Activated CD8-positive, alpha-beta memory T cell treated with anti-CD3 and anti-CD28 coated beads, Interleukin-2, amount 10 ng/mL, durations not matched to agents 7 days and 5 days (primary cell): ENCODE measurements around the gene KCNK18. TPM values are rescaled to one million over a fixed set of nuclear protein-coding genes. Genes with fewer than 3 reads are reported as not detected.
"Not testable (repeated sequence)": the region's sequence is repeated elsewhere in the genome, so short reads cannot be mapped to it uniquely, and the experiment has no call there.

Experiments
- ATAC-seq: fragments of 150-1000 bp; cut with Tn5 transposase; one replicate; pipeline ENCODE4 v1.10.0; 2021; ENCODE audit warnings: moderate library complexity
- CTCF ChIA-PET: fragments of 350-600 bp; sonication (Branson Sonifier 250); formaldehyde crosslinking; loops from one replicate; lab custom pipeline; 2021; ENCODE audit warnings: antibody characterized with exemption; lab: Charles Lee
- DNase-seq: peaks from one replicate; pipeline ENCODE4 v3.0.0-alpha.2; 2020
- H3K27ac Mint-ChIP-seq: one replicate; pipeline ENCODE4 v1.8.0; 2021; ENCODE audit warnings: mild to moderate bottlenecking, mixed read lengths
- H3K27me3 Mint-ChIP-seq: one replicate; pipeline ENCODE4 v1.8.0; 2021; ENCODE audit warnings: mixed read lengths
- H3K36me3 Mint-ChIP-seq: one replicate; pipeline ENCODE4 v1.8.0; 2021; ENCODE audit warnings: mild to moderate bottlenecking, mixed read lengths
- H3K4me1 Mint-ChIP-seq: one replicate; pipeline ENCODE4 v1.8.0; 2021; ENCODE audit warnings: mixed read lengths
- H3K4me3 Mint-ChIP-seq: one replicate; pipeline ENCODE4 v1.8.0; 2021; ENCODE audit warnings: mild to moderate bottlenecking, moderate library complexity, mixed read lengths
- H3K9me3 Mint-ChIP-seq: one replicate; pipeline ENCODE4 v1.8.0; 2022; ENCODE audit warnings: low read depth, mixed read lengths
- total RNA-seq, 2 experiments: library from RNA; stranded (reverse); gene quantifications; one replicate each; pipeline ENCODE4 v1.2.3, GENCODE V29; 2021

KCNK18 gene
- total RNA-seq, 2 experiments from 2014 or later: not detected

DNA sequence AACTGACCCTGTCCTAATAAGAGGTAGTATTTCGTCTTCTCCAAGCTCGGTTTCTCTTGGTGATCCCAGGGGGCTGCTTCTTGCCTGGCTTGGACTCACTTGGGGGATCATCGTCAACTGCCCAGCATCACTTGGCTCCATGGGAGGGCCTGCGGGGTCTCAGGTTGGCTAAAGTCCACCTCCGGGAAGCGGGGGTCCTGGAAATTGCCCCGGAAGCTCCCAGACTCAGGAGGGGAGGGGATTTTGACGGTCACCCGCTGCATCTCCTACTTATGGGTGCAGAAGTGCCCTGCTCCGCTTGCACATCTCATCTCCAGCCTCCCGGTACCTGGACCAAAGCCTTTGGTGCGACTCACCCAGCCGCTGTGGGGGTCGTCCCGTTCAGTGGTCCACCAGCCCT, 18.7 kb downstream of the KCNK18 start:
- Mint-ChIP-seq H3K4me3 (no peak overlapping the region), H3K4me1 (peaks cover 7% of the 10 kb centered on the region), H3K36me3 (no peaks in the 10 kb centered on the region), H3K27ac (no peak overlapping the region), H3K9me3 (peaks cover 2% of the 10 kb centered on the region), H3K27me3 (peaks cover 39% of the 10 kb centered on the region)
- ATAC-seq (no peak), DNase-seq (no peak)
- CTCF ChIA-PET: interaction anchor here (0.7 to 4.3 kb wide), 52 partner anchors 8 to 1244 kb away, joined by 3 to 126 read pairs (median 4); partner anchors contain the start of gene KCNK18

GRCh38 chr10:117216611-117217195, 19.4 kb downstream of the KCNK18 start:
- CTCF ChIA-PET: interaction anchor here (0.6 to 4.3 kb wide), 63 partner anchors 9 to 1243 kb away, joined by 3 to 126 read pairs (median 4); partner anchors contain the start of gene KCNK18
- Mint-ChIP-seq H3K4me3 (peak overlapping the region; percentile 66), H3K36me3 (no peaks in the 10 kb centered on the region), H3K27ac (no peak overlapping the region), H3K27me3 (peaks cover 34% of the 10 kb centered on the region), H3K4me1 (peaks cover 7% of the 10 kb centered on the region), H3K9me3 (peaks cover 2% of the 10 kb centered on the region)
- DNase-seq: peak; percentile 67
- ATAC-seq: peak; percentile 86

DNA sequence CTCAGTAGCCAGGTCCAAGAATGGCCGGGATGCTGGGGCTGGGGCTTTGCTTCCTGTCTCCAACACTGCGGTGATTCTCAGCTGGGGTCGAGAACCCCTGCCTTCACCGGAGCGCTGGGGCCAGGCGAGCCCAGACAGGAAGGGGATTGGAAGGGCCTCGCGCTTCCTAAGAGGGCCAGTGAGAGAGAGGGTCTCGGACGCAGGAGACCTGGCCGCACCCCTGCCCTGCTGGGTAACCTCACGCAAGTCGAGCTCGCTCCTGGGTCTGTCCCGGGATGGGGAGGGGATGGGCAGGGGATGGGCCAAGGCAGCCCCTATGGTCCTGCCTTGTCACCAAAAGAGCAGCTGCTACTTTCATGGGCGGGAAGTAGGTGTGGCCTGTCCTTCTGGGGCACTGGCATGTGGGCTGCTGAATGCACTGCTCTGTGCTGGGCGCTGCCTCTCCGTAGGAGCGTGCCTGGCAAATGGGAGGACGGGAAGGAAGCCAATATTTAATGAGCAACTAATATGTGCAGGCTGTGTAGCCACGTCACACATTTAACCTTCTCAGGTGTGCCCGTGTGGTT, 20.0 kb downstream of the KCNK18 start:
- no peaks in the 10 kb centered on the region for H3K9me3 Mint-ChIP-seq
- peaks cover 28% of the 10 kb centered on the region for H3K27me3 Mint-ChIP-seq
- peak overlapping the region; percentile 66 for H3K4me3 Mint-ChIP-seq
- CTCF ChIA-PET: interaction anchor here (0.6 to 4.3 kb wide), 59 partner anchors 9 to 1243 kb away, joined by 3 to 126 read pairs (median 4); partner anchors contain the start of gene KCNK18
- DNase-seq: peak; percentile 44
- peak; percentile 57 for ATAC-seq
- H3K27ac Mint-ChIP-seq: no peak overlapping the region
- no peaks in the 10 kb centered on the region for H3K36me3 Mint-ChIP-seq
- peaks cover 7% of the 10 kb centered on the region for H3K4me1 Mint-ChIP-seq

DNA sequence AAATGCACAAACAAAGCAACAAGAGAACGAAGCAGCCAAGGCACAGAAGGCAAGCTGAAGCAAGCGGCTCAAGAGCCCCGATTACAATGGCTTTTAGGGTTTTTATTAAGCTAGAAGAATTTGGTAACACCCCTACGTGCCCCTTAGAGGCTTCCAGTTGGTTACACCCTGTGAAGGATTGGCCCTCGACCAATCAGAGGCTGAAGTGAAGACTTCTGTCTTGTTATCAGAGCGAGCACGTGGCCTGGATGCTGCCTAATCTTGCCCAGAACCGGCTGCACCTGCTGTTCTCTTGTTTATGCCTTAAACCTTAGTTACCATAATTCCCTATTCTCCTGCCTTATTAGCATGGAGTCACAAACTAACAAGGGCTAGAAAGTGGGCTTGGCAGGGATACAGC, 21.4 kb downstream of the KCNK18 start:
- H3K4me1 Mint-ChIP-seq: peaks cover 7% of the 10 kb centered on the region
- H3K36me3 Mint-ChIP-seq: no peaks in the 10 kb centered on the region
- H3K4me3 Mint-ChIP-seq: no peak overlapping the region
- peaks cover 21% of the 10 kb centered on the region for H3K27me3 Mint-ChIP-seq
- no peak for ATAC-seq
- no peak for DNase-seq
- H3K9me3 Mint-ChIP-seq: no peaks in the 10 kb centered on the region
- CTCF ChIA-PET: interaction anchor here (1.6 to 4.3 kb wide), 2 partner anchors 9 to 100 kb away, joined by 4 to 126 read pairs; no protein-coding TSS in a partner anchor
- H3K27ac Mint-ChIP-seq: no peak overlapping the region

DNA sequence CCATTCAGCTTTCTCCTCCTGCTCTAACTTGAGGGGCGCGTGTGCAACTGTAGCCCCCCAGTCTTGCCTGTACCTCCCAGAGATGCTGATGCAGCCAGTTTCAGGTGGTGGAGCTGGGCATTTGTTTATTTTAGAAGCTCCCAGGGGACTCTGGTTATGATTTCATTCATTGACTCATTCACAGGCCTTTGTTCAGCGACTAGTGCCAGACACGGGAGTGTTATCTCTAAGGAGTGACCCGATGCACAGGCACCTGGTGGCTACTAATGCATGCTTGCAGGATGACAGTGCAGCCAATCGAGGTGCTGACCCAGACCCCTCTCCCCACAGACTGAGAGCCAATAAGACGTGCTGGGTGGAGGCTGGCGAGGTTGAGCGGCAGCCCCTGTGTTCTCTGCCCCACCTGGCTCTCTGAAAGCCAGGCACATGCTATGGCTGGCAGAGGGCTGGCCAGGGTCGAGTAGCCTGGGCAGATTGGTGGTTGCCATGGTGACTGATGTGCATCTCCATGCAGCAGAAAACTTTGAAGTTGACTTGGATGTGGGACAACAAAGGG, 23.9 kb downstream of the KCNK18 start:
- Mint-ChIP-seq H3K9me3 (no peaks in the 10 kb centered on the region), H3K27me3 (peaks cover 9% of the 10 kb centered on the region), H3K36me3 (no peaks in the 10 kb centered on the region), H3K27ac (no peak overlapping the region), H3K4me1 (peaks cover 6% of the 10 kb centered on the region), H3K4me3 (no peak overlapping the region)
- no peak for ATAC-seq
- CTCF ChIA-PET: interaction anchor here (1.5 kb wide), 1 partner anchor 99 kb away, joined by 6 read pairs; no protein-coding TSS in a partner anchor
- DNase-seq: no peak

DNA sequence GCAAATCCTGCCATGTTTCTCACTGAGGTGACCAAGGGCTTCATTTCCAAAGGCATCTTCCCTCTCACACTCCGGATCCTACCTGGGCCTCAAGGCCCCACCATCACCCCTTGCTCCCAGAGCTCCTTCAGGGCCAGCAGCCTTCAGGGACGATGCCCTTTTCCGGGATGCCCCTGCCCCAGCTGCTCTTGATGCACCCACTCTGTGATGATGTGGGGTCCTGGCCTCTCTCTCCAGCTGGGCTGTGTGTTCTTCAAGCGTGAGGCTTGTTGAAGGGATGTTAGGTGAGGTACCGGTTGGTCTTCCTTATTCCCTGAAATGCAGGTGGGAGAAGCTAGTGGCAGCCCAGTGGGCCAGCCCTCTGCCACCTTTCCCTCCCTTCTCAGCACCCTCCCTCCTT, 25.3 kb downstream of the KCNK18 start:
- ATAC-seq: no peak
- H3K4me3 Mint-ChIP-seq: no peak overlapping the region
- peaks cover 2% of the 10 kb centered on the region for H3K4me1 Mint-ChIP-seq
- CTCF ChIA-PET: no interaction called here
- peaks cover 10% of the 10 kb centered on the region for H3K27me3 Mint-ChIP-seq
- no peaks in the 10 kb centered on the region for H3K9me3 Mint-ChIP-seq
- DNase-seq: no peak
- no peak overlapping the region for H3K27ac Mint-ChIP-seq
- no peaks in the 10 kb centered on the region for H3K36me3 Mint-ChIP-seq

DNA sequence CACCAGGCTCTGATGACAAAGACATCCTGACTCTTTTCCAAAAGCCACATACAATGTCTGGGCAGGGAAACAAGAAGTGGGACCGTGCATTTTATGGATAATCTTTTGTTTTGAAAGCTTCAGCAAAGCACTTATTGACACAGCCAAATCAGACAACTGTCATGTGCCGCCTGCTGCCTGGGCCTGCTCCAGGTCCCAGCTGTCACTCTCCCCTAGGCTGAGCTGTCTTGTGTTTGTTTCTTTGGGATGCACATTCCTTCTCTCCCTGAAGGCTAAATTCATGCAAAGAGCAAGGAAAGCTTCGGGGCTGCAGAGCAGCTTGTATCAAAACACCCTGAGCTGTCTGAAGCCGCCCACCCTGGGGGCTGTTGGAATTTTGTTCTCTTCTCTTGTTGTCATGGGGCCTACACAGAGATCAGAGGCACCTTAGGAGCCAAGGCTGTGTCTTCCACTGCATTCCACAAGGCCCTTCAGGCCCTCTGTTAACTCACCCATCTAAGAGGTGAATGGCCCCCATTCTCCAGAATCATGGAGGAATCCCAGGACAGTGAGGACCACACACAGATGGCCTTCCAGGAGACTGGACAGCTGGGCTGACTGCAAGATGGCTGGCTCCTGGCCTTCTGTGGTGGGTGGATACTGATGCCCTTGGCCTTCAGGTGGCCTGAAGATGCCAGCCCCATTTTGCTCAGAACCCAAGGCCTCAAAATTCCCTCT, 25.8 kb downstream of the KCNK18 start:
- peaks cover 10% of the 10 kb centered on the region for H3K27me3 Mint-ChIP-seq
- H3K9me3 Mint-ChIP-seq: no peaks in the 10 kb centered on the region
- H3K4me1 Mint-ChIP-seq: no peaks in the 10 kb centered on the region
- ATAC-seq (no peak), DNase-seq (no peak)
- no peaks in the 10 kb centered on the region for H3K36me3 Mint-ChIP-seq
- CTCF ChIA-PET: no interaction called here
- no peak overlapping the region for H3K27ac Mint-ChIP-seq
- H3K4me3 Mint-ChIP-seq: no peak overlapping the region

DNA sequence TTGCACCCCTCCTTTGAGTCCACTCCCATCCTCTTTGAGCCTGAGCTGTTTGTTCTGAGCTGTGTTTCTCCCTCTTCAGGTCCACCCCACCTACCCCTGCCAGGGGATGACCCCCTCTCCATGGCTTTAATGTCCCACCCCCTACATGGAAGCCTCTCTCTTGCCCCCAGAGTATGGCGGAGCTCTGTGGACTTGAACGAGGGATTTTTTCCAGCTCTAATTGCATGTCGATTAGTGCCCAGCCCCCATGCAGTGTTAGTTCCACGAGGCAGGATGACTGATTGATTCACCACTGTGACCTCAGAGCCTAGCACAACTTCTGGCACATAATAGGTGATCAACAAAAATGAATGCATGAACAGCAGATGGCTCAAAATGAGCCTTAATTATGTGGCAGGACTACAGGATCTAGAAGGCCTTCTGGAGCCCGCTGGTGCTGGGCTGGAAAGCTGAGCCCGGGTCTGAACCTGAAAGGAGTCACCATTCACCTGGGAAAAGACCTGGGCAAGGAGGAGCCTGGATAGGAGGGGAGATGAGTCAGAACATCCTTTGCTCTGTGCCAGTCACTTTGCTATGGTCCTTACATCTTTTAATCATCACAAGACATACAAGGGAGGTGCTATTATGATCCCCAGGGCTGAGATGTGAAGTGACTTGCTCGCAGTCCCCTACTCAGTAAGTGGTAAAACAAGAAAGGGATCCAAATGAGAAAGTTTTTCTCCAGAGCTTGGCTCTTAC, 26.6 kb downstream of the KCNK18 start:
- Mint-ChIP-seq H3K4me3 (no peak overlapping the region), H3K9me3 (no peaks in the 10 kb centered on the region), H3K27me3 (peaks cover 9% of the 10 kb centered on the region), H3K36me3 (no peaks in the 10 kb centered on the region), H3K4me1 (no peaks in the 10 kb centered on the region), H3K27ac (no peak overlapping the region)
- DNase-seq (no peak), ATAC-seq (no peak)
- CTCF ChIA-PET: no interaction called here

GRCh38 chr10:117224881-117225280, 27.6 kb downstream of the KCNK18 start:
- ATAC-seq (no peak), DNase-seq (no peak)
- peaks cover 13% of the 10 kb centered on the region for H3K27me3 Mint-ChIP-seq
- no peak overlapping the region for H3K27ac Mint-ChIP-seq
- no peaks in the 10 kb centered on the region for H3K36me3 Mint-ChIP-seq
- no peak overlapping the region for H3K4me3 Mint-ChIP-seq
- H3K4me1 Mint-ChIP-seq: no peaks in the 10 kb centered on the region
- no peaks in the 10 kb centered on the region for H3K9me3 Mint-ChIP-seq
- CTCF ChIA-PET: interaction anchor here (3.3 kb wide), 1 partner anchor 8 kb away, joined by 28 read pairs; no protein-coding TSS in a partner anchor

DNA sequence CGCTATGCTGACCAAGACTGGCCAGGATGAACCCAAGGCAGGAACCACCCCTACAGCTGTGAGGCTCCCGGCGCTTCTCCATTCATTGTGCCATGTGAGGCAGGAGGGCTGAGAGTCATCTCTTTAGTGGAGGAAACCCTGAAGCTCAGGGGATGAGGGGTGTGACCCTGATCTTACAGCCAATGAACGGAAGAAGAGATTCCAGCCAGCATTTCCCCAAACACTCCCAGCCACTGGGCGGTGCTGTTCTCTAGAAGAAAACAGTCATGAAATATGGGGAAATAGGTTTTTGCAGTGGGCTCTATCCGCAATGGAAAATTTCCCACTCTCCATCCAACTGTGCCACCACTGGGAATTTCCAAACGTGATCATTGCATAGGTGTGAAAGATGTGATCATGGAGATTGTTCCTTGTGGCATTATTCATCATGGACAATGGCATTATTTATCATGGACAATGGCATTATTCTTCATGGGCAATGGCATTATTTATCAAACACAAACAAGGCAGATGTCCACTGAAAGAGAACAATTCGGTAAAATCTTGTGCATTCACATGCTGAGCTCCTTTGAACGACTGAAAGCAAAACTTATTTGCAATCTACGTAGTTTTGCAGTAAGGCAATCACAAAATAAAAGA, 29.6 kb downstream of the KCNK18 start:
- CTCF ChIA-PET: interaction anchor here (0.8 to 3.3 kb wide), 3 partner anchors 10 to 94 kb away, joined by 3 to 28 read pairs (median 4); no protein-coding TSS in a partner anchor
- no peak overlapping the region for H3K27ac Mint-ChIP-seq
- DNase-seq: no peak
- ATAC-seq: no peak
- no peak overlapping the region for H3K4me3 Mint-ChIP-seq
- peaks cover 25% of the 10 kb centered on the region for H3K27me3 Mint-ChIP-seq
- H3K9me3 Mint-ChIP-seq: no peaks in the 10 kb centered on the region
- no peaks in the 10 kb centered on the region for H3K4me1 Mint-ChIP-seq
- H3K36me3 Mint-ChIP-seq: no peaks in the 10 kb centered on the region

GRCh38 chr10:117228210-117228609, 30.9 kb downstream of the KCNK18 start:
- H3K9me3 Mint-ChIP-seq: no peaks in the 10 kb centered on the region
- ATAC-seq (no peak), DNase-seq (no peak)
- CTCF ChIA-PET: interaction anchor here (2.7 kb wide), 1 partner anchor 12 kb away, joined by 12 read pairs; no protein-coding TSS in a partner anchor
- no peak overlapping the region for H3K27ac Mint-ChIP-seq
- no peak overlapping the region for H3K4me3 Mint-ChIP-seq
- peaks cover 25% of the 10 kb centered on the region for H3K27me3 Mint-ChIP-seq
- no peaks in the 10 kb centered on the region for H3K4me1 Mint-ChIP-seq
- no peaks in the 10 kb centered on the region for H3K36me3 Mint-ChIP-seq

DNA sequence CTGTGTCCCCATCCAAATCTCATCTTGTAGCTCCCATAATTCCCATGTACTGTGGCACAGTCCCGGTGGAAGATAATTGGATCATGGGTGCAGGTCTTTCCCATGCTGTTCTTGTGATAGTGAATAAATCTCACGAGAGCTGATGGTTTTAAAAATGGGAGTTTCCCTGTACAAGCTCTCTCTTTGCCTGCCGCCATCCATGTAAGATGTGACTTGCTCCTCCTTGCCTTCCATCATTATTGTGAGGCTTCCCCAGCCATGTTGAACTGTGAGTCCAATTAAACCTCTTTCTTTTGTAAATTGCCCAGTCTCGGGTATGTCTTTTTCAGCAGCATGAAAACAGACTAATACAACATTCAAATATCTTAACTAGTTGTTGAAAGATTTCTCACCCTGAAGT, 32.8 kb downstream of the KCNK18 start:
- not testable (repeated sequence) for H3K4me3 Mint-ChIP-seq, DNase-seq, H3K36me3 Mint-ChIP-seq, H3K4me1 Mint-ChIP-seq, ATAC-seq, H3K27ac Mint-ChIP-seq, H3K9me3 Mint-ChIP-seq
- CTCF ChIA-PET: interaction anchor here (1.7 to 2.7 kb wide), 2 partner anchors 14 to 90 kb away, joined by 6 to 12 read pairs; no protein-coding TSS in a partner anchor
- H3K27me3 Mint-ChIP-seq: peaks cover 33% of the 10 kb centered on the region
